H1 (cell line): ENCODE measurements around the gene C17orf100. TPM values are rescaled to one million over a fixed set of nuclear protein-coding genes. Genes with fewer than 3 reads are reported as not detected.

Experiments used
- CTCF ChIA-PET: fragments of 300-600 bp; sonication (Branson Sonifier 250); formaldehyde crosslinking; loops from one replicate; lab custom pipeline; 2021; ENCODE audit not compliant: partially characterized antibody; lab: Charles Lee
- POLR2A ChIA-PET: fragments of 300-600 bp; sonication (Branson Sonifier 250); formaldehyde crosslinking; loops from one replicate; lab custom pipeline; 2021; ENCODE audit warnings: inconsistent platforms; ENCODE audit not compliant: partially characterized antibody; lab: Charles Lee
- DNase-seq, 2 experiments: peaks; one replicate each; pipeline versions ENCODE4 v3.0.0 to v3.0.0-alpha.2; 2010 to 2022; ENCODE audit warnings: low spot score in 2 of 2, low read depth in 1 of 2, mixed read lengths in 1 of 2
- FAIRE-seq: peaks from 2 replicates; lab custom pipeline; 2011; peaks lifted over from hg19 to GRCh38; lab: Jason Lieb, UNC
- H2AFZ ChIP-seq: 2 replicates; pipeline ENCODE4 v1.8.1; 2012; ENCODE audit warnings: low read length, inconsistent platforms
- H2AK5ac ChIP-seq: 2 replicates; pipeline ENCODE4 v1.6.1; 2013; ENCODE audit warnings: low read depth, low read length
- H2BK120ac ChIP-seq: replicated peaks from 2 replicates; pipeline ENCODE3; 2013; ENCODE audit warnings: low read depth, low read length, inconsistent platforms
- H2BK12ac ChIP-seq: 2 replicates; pipeline ENCODE4 v1.6.1; 2013; ENCODE audit warnings: low read depth, low read length
- H2BK15ac ChIP-seq: 2 replicates; pipeline ENCODE4 v1.6.1; 2013; ENCODE audit warnings: low read length
- H2BK20ac ChIP-seq: 2 replicates; pipeline ENCODE4 v1.6.1; 2013; ENCODE audit warnings: low read length
- H2BK5ac ChIP-seq: 2 replicates; pipeline ENCODE4 v1.6.1; 2013; ENCODE audit warnings: low read depth, low read length
- H3K14ac ChIP-seq: 2 replicates; pipeline ENCODE4 v1.6.1; 2013; ENCODE audit warnings: inconsistent platforms; ENCODE audit not compliant: insufficient read length
- H3K18ac ChIP-seq: 2 replicates; pipeline ENCODE4 v1.6.1; 2013; ENCODE audit warnings: low read length; ENCODE audit errors: extremely low read depth
- H3K23ac ChIP-seq: 2 replicates; pipeline ENCODE4 v1.6.1; 2013; ENCODE audit warnings: inconsistent platforms; ENCODE audit not compliant: insufficient read length
- H3K23me2 ChIP-seq: 2 replicates; pipeline ENCODE4 v1.6.1; 2013; ENCODE audit warnings: low read depth, low read length
- H3K27ac ChIP-seq: 2 replicates; pipeline ENCODE4 v1.6.1; 2011; ENCODE audit warnings: low read depth, low read length, inconsistent platforms
- H3K27me3 ChIP-seq, 4 experiments: replicated peaks in 1 of 4; 1 replicate in 1 of 4; 2 replicates in 3 of 4; pipeline versions ENCODE4 v1.6.1 to v1.8.1; 2011 to 2013; ENCODE audit warnings: low read length in 3 of 4, mild to moderate bottlenecking in 3 of 4, inconsistent platforms in 2 of 4, mixed read lengths in 2 of 4, moderate library complexity in 1 of 4; ENCODE audit not compliant: control insufficient read depth in 3 of 4, insufficient read depth in 3 of 4; ENCODE audit errors: extremely low read depth in 1 of 4
- H3K36me3 ChIP-seq, 4 experiments: 2 replicates each; pipeline versions ENCODE4 v1.6.1 to v1.8.1; 2011 to 2013; ENCODE audit warnings: mild to moderate bottlenecking in 4 of 4, low read length in 3 of 4, moderate library complexity in 2 of 4, control low read depth in 1 of 4, inconsistent platforms in 1 of 4; ENCODE audit not compliant: insufficient read depth in 4 of 4, control insufficient read depth in 2 of 4
- H3K4ac ChIP-seq: replicated peaks from 2 replicates; pipeline ENCODE3; 2013; ENCODE audit warnings: low read length, low read depth, mixed read lengths, inconsistent platforms; ENCODE audit not compliant: insufficient read length
- H3K4me1 ChIP-seq, 4 experiments: replicated peaks in 1 of 4; 1 replicate in 1 of 4; 2 replicates in 3 of 4; pipeline versions ENCODE4 v1.6.1 to v1.8.1; 2011 to 2013; ENCODE audit warnings: low read length in 3 of 4, inconsistent platforms in 2 of 4, mixed read lengths in 1 of 4; ENCODE audit not compliant: insufficient read depth in 4 of 4, control insufficient read depth in 3 of 4
- H3K4me2 ChIP-seq, 2 experiments: 2 replicates each; pipeline versions ENCODE4 v1.6.1 to v1.8.1; 2011 to 2013; ENCODE audit warnings: low read depth in 2 of 2, low read length in 2 of 2, control low read depth in 1 of 2, inconsistent platforms in 1 of 2, mild to moderate bottlenecking in 1 of 2; ENCODE audit not compliant: insufficient read depth in 1 of 2
- H3K4me3 ChIP-seq, 4 experiments: fragments of 200-600, 300-600 bp in 1 of 4; sonication (generic), shearing (Covaris generic), sonication (Bioruptor Twin) in 1 of 4; 2 replicates each; pipeline versions ENCODE4 v1.5.1 to v1.8.1; 2011 to 2016; ENCODE audit warnings: low read length in 4 of 4, low read depth in 3 of 4, control low read depth in 2 of 4, inconsistent platforms in 2 of 4, mild to moderate bottlenecking in 2 of 4, mixed read lengths in 1 of 4, moderate library complexity in 1 of 4; ENCODE audit not compliant: insufficient read depth in 2 of 4; ENCODE audit errors: extremely low read depth in 1 of 4
- H3K56ac ChIP-seq: replicated peaks from 2 replicates; pipeline ENCODE3; 2013; ENCODE audit warnings: low read depth, mild to moderate bottlenecking, mixed read lengths, low read length, inconsistent platforms; ENCODE audit not compliant: insufficient read length
- H3K79me1 ChIP-seq: 2 replicates; pipeline ENCODE4 v1.6.1; 2013; ENCODE audit warnings: low read depth, low read length, control low read depth
- H3K79me2 ChIP-seq, 2 experiments: 2 replicates each; pipeline versions ENCODE4 v1.6.1 to v1.8.1; 2012 to 2013; ENCODE audit warnings: low read length in 2 of 2, mild to moderate bottlenecking in 2 of 2, inconsistent platforms in 1 of 2; ENCODE audit not compliant: insufficient read depth in 2 of 2, control insufficient read depth in 1 of 2
- H3K9ac ChIP-seq, 4 experiments: replicated peaks in 1 of 4; 1 replicate in 1 of 4; 2 replicates in 3 of 4; pipeline versions ENCODE4 v1.6.1 to v1.8.1; 2011 to 2013; ENCODE audit warnings: low read depth in 3 of 4, low read length in 3 of 4, control low read depth in 2 of 4, mild to moderate bottlenecking in 2 of 4, moderate library complexity in 2 of 4, inconsistent platforms in 1 of 4; ENCODE audit errors: extremely low read depth in 1 of 4
- H3K9me3 ChIP-seq, 2 experiments: 2 replicates each; pipeline versions ENCODE4 v1.6.1 to v1.8.1; 2012 to 2013; ENCODE audit warnings: mild to moderate bottlenecking in 2 of 2, moderate library complexity in 2 of 2, control low read depth in 1 of 2, inconsistent platforms in 1 of 2, low read depth in 1 of 2, low read length in 1 of 2, mixed read lengths in 1 of 2; ENCODE audit not compliant: insufficient read depth in 2 of 2
- H4K20me1 ChIP-seq, 2 experiments: replicated peaks in 1 of 2; 2 replicates each; pipeline versions ENCODE3 to v1.8.1; 2011 to 2013; ENCODE audit warnings: inconsistent platforms in 2 of 2, low read length in 2 of 2, mild to moderate bottlenecking in 1 of 2; ENCODE audit not compliant: insufficient read depth in 2 of 2, control insufficient read depth in 1 of 2
- H4K5ac ChIP-seq: 2 replicates; pipeline ENCODE4 v1.6.1; 2013; ENCODE audit warnings: low read length, low read depth, mixed read lengths, inconsistent platforms; ENCODE audit not compliant: insufficient read length
- H4K8ac ChIP-seq: 2 replicates; pipeline ENCODE4 v1.8.0; 2013; ENCODE audit warnings: mild to moderate bottlenecking, moderate library complexity, low read length, inconsistent platforms; ENCODE audit not compliant: insufficient read depth; ENCODE audit errors: extremely low read depth
- H4K91ac ChIP-seq: replicated peaks from 2 replicates; pipeline ENCODE3; 2013; ENCODE audit warnings: low read length, mixed read lengths, inconsistent platforms; ENCODE audit not compliant: insufficient read length
- BACH1 ChIP-seq: IDR thresholded peaks from 2 replicates; pipeline ENCODE4 v1.6.1; 2012; ENCODE audit warnings: low read length, improper control_type of control experiment
- CTBP2 ChIP-seq: IDR thresholded peaks from 2 replicates; pipeline ENCODE4 v1.7.0; 2011; ENCODE audit warnings: borderline replicate concordance, mild to moderate bottlenecking, moderate library complexity, mixed read lengths, low read length; ENCODE audit not compliant: insufficient read depth, insufficient read length
- WGBS, 2 experiments: shearing (Covaris generic) in 1 of 2; methylation state at CpG; one replicate each; pipeline versions ENCODE4 v1.1.6 to v1.1.7; 2013 to 2015; ENCODE audit warnings: low lambda C conversion rate in 2 of 2, mixed read lengths in 2 of 2, inconsistent platforms in 1 of 2, low coverage in 1 of 2, missing lambda C conversion rate in 1 of 2; ENCODE audit not compliant: insufficient replicate concordance in 2 of 2, insufficient coverage in 1 of 2, insufficient read length in 1 of 2; ENCODE audit errors: extremely low coverage in 1 of 2, missing lambda C conversion rate in 1 of 2; 5-methylcytosine and 5-hydroxymethylcytosine counted together
- polyA plus RNA-seq, 7 experiments: library from polyadenylated mRNA; depleted of rRNA in 3 of 7; stranded (reverse) in 5 of 7; unstranded in 2 of 7; fragments of >200 nt in 5 of 7; fragments of 200-250 nt in 2 of 7; gene quantifications; 1 replicate in 5 of 7; 2 replicates in 1 of 7; 4 replicates in 1 of 7; pipeline versions ENCODE4 v1.2.1 to v1.2.3, GENCODE V29; 2011 to 2013; ENCODE audit warnings: missing spikeins in 2 of 7, mixed read lengths in 2 of 7
- total RNA-seq: library from RNA; stranded (reverse); fragmentation: NEBNext Ultra II Directional; extraction: Animal tissue kit (Norgen Biotek cat#: 25700); gene quantifications from 2 replicates; pipeline ENCODE4 v1.2.1, GENCODE V29; 2021

C17orf100 gene
- total and polyA plus RNA-seq, 2 of the 8 experiments (the other 6 are each of a cell fraction or from before 2014, with no cell fraction given): 2.1 to 2.8 TPM

DNA sequence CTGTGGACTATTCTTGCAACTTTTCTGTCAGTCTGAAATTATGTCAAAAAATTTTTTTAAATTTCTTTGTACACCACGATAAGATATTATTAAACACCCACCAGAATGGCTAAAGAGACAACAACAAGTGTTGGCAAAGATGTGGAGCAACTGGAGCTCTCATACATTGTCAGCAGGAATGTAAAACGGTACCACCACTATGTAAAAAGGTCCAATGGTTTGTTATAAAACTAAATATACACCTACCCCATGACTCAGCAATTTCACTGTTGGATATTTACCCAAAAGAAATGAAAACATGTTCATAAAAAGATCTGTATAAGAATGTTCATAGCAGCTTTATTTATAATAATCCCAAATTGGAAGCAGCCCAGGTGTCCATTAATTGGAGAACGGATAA is 18.3 kb upstream of the C17orf100 start:
- no peak for FAIRE-seq
- no peak overlapping the region for H3K27ac ChIP-seq
- H2BK12ac ChIP-seq: no peak overlapping the region
- no peak overlapping the region for H3K4me2 ChIP-seq
- H2BK20ac ChIP-seq: no peak overlapping the region
- CTCF ChIA-PET: interaction anchor here (0.7 kb wide), 1 partner anchor 297 kb away, joined by 4 read pairs; no protein-coding TSS in a partner anchor
- no peak overlapping the region for H2AK5ac ChIP-seq
- DNase-seq: no peak
- no peak overlapping the region for H3K14ac ChIP-seq
- no peak overlapping the region for H2BK5ac ChIP-seq
- TF ChIP-seq BACH1: peak; percentile 8; the same call in 1 of the 2 replicates
- TF ChIP-seq CTBP2: no peak
- TF ChIP-seq, all 59 proteins: peak for 1
- no peaks in the 10 kb centered on the region for H3K23me2 ChIP-seq
- no peak overlapping the region for H3K18ac ChIP-seq
- H4K5ac ChIP-seq: no peak overlapping the region
- peaks cover 13 to 29% (median 25%) of the 10 kb centered on the region in 4 experiments; a peak in 7 of 8 replicates for H3K36me3 ChIP-seq
- no peak overlapping the region for H2BK120ac ChIP-seq
- H3K4me1 ChIP-seq: no peaks in the 10 kb centered on the region
- 0 out of 4 replicates have a peak, but pooled peaks cover 0 to 7% of the 10 kb centered on the region in 2 experiments for H3K79me2 ChIP-seq
- no peak overlapping the region for H2BK15ac ChIP-seq
- 87% methylated on average over 3 of the region's 3 CpGs; no CpG with 5 or more reads in 1 of the 2 experiments for WGBS, 2 experiments
- POLR2A ChIA-PET: no interaction called here
- H3K4me3 ChIP-seq: no peak overlapping the region
- H3K9me3 ChIP-seq: no peaks in the 10 kb centered on the region
- H3K9ac ChIP-seq: no peak overlapping the region
- H3K27me3 ChIP-seq: no peaks in the 10 kb centered on the region
- no peak overlapping the region for H2AFZ ChIP-seq
- no peak overlapping the region for H4K91ac ChIP-seq
- H4K20me1 ChIP-seq: peaks cover 0 to 3% of the 10 kb centered on the region in 2 experiments
- H3K4ac ChIP-seq: no peak overlapping the region
- H3K23ac ChIP-seq: no peak overlapping the region
- H3K56ac ChIP-seq: no peak overlapping the region
- H4K8ac ChIP-seq: no peak overlapping the region
- H3K79me1 ChIP-seq: 0 out of 2 replicates have a peak, but pooled peaks cover 4% of the 10 kb centered on the region
